Measurements from ENCODE around the gene NPTX2.

- TF ChIP-seq CTCF (IDR thresholded peaks at IDR 0.05 in 2 of 3, conservative IDR thresholded peaks at IDR 0.05 in 1 of 3; ENCODE audit: borderline replicate concordance in 1 of 3, insufficient read depth in 1 of 3, low read depth in 2 of 3, low read length in 2 of 3) (no peak), POLR2A (IDR thresholded peaks at IDR 0.05; ENCODE audit: borderline replicate concordance, extremely low read depth, insufficient read depth, insufficient read length) (no peak), FOSL1 (IDR thresholded peaks at IDR 0.05; ENCODE audit: low read depth) (no peak), JUND (IDR thresholded peaks at IDR 0.05) (no peak), ZBTB33 (IDR thresholded peaks at IDR 0.05; ENCODE audit: extremely low read depth, insufficient replicate concordance, low read length) (no peak), REST (IDR thresholded peaks at IDR 0.05; ENCODE audit: low read depth) (no peak), EZH2 (IDR thresholded peaks at IDR 0.05) (no peak), ZNF274 (IDR thresholded peaks at IDR 0.05; ENCODE audit: low read depth, low read length) (no peak), RAD21 (IDR thresholded peaks at IDR 0.05; ENCODE audit: low read depth) (no peak), TCF7L2 (IDR thresholded peaks at IDR 0.05; ENCODE audit: borderline replicate concordance, extremely low read depth, insufficient read depth, insufficient read length) (no peak)
- TF ChIP-seq, protein P1, sequence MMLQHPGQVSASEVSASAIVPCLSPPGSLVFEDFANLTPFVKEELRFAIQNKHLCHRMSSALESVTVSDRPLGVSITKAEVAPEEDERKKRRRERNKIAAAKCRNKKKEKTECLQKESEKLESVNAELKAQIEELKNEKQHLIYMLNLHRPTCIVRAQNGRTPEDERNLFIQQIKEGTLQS (IDR thresholded peaks at IDR 0.05), result no peak
- TF ChIP-seq, protein P2, sequence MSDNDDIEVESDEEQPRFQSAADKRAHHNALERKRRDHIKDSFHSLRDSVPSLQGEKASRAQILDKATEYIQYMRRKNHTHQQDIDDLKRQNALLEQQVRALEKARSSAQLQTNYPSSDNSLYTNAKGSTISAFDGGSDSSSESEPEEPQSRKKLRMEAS (IDR thresholded peaks at IDR 0.05), result no peak
Measured at GRCh38 chr7:98618786-98619185, 1.7 kb downstream of the NPTX2 start.

All from HCT116 (cell line).